OCI-LY7 (cell line): ENCODE data around the gene DCLK1.

ENCODE experiments used
- CTCF ChIP-seq: fragments of 200-600 bp; sonication (generic); conservative IDR thresholded peaks from 2 replicates; pipeline ENCODE4 v1.5.1; 2014; ENCODE audit warnings: mild to moderate bottlenecking, antibody characterized with exemption, low read length, moderate library complexity, mixed read lengths
- EZH2phosphoT487 ChIP-seq: fragments of 200-600 bp; sonication (generic); IDR thresholded peaks from 2 replicates; pipeline ENCODE4 v1.6.1; 2018; ENCODE audit warnings: low read depth, borderline replicate concordance, mild to moderate bottlenecking, mixed run types, antibody characterized with exemption, low read length, moderate library complexity, mixed read lengths

- no peak for TF ChIP-seq CTCF
- no peak for TF ChIP-seq EZH2phosphoT487
These were observed 183.9 kb downstream of the DCLK1 start for GRCh38 chr13:35947315-35947714.
